Middle frontal gyrus (tissue), 1 donor: Measurements from ENCODE around the gene SULT1A2.
A peak's percentile ranks its signal among the peaks of the same experiment; 100 is the strongest.
"Not testable (repeated sequence)": the region's sequence is repeated elsewhere in the genome, so short reads cannot be mapped to it uniquely, and the experiment has no call there.

ENCODE experiments used
- DNase-seq: peaks from one replicate; pipeline ENCODE4 v3.0.0-alpha.2; 2015; ENCODE audit warnings: low spot score; ENCODE audit errors: extremely low spot score

Gene SULT1A2

GRCh38 chr16:28561557-28562187 lies 35.2 kb downstream of the SULT1A2 start:
- DNase-seq, result no peak

GRCh38 chr16:28558456-28558855 lies 38.4 kb downstream of the SULT1A2 start:
- DNase-seq, result no peak

- DNase-seq, result no peak
Measured at GRCh38 chr16:28556914-28557320, 39.9 kb downstream of the SULT1A2 start.

- no peak for DNase-seq
Measured at GRCh38 chr16:28555561-28555960, 41.3 kb downstream of the SULT1A2 start.

- no peak for DNase-seq
Measured at GRCh38 chr16:28554634-28555423, 42.0 kb downstream of the SULT1A2 start.

- DNase-seq, result peak; percentile 89
Measured at GRCh38 chr16:28553776-28554633, 42.8 kb downstream of the SULT1A2 start, which contains the start of gene SGF29. Gene SGF29 (plus strand): TSS chr16:28553920. CDS start chr16:28581070, 27,150 bp downstream.

- DNase-seq, result peak; percentile 5
Measured at GRCh38 chr16:28549301-28549899, 47.5 kb downstream of the SULT1A2 start.

GRCh38 chr16:28548306-28548802 lies 48.5 kb downstream of the SULT1A2 start:
- DNase-seq, result no peak

- DNase-seq, result no peak
Measured at GRCh38 chr16:28546626-28547025, 50.2 kb downstream of the SULT1A2 start.

- not testable (repeated sequence) for DNase-seq
Measured at GRCh38 chr16:28545964-28546363, 50.9 kb downstream of the SULT1A2 start.

GRCh38 chr16:28544998-28545397 lies 51.9 kb downstream of the SULT1A2 start:
- DNase-seq, result no peak

GRCh38 chr16:28543072-28543471 lies 53.8 kb downstream of the SULT1A2 start:
- DNase-seq, result no peak

- no peak for DNase-seq
Measured at GRCh38 chr16:28542646-28543045, 54.2 kb downstream of the SULT1A2 start.
